Spleen (tissue), 11 donors: ENCODE measurements around the gene SUPT20H. TPM values are rescaled to one million over a fixed set of nuclear protein-coding genes. Genes with fewer than 3 reads are reported as not detected.
A peak's percentile ranks its signal among the peaks of the same experiment; 100 is the strongest.

Experiments
- DNase-seq: peaks from one replicate; pipeline ENCODE4 v3.0.0-alpha.2; 2020
- H3K27ac ChIP-seq, 8 donors: fragments of 200-600 bp; sonication (generic) in 7 of 8; 1 replicate in 4 of 8; 2 replicates in 4 of 8; pipeline versions ENCODE4 v1.5.0 to v1.8.0; 2016 to 2021; ENCODE audit warnings: inconsistent platforms in 4 of 8, mild to moderate bottlenecking in 4 of 8, moderate library complexity in 1 of 8
- H3K27me3 ChIP-seq, 7 donors: fragments of 200-600 bp; sonication (generic) in 6 of 7; replicated peaks in 1 of 7; 1 replicate in 4 of 7; 2 replicates in 3 of 7; pipeline versions ENCODE4 v1.5.0 to v1.8.0; 2016 to 2021; ENCODE audit warnings: inconsistent platforms in 3 of 7, mild to moderate bottlenecking in 1 of 7
- H3K36me3 ChIP-seq, 6 donors: fragments of 200-600 bp; sonication (generic) in 5 of 6; 1 replicate in 4 of 6; 2 replicates in 2 of 6; pipeline versions ENCODE4 v1.5.0 to v1.8.0; 2016 to 2021; ENCODE audit warnings: inconsistent platforms in 2 of 6
- H3K4me1 ChIP-seq, 6 donors: fragments of 200-600 bp; sonication (generic) in 5 of 6; 1 replicate in 3 of 6; 2 replicates in 3 of 6; pipeline versions ENCODE4 v1.5.0 to v1.8.0; 2016 to 2021; ENCODE audit warnings: inconsistent platforms in 3 of 6
- H3K4me3 ChIP-seq, 8 donors: fragments of 200-600 bp; sonication (generic) in 7 of 8; 1 replicate in 4 of 8; 2 replicates in 4 of 8; pipeline versions ENCODE4 v1.5.0 to v1.8.0; 2016 to 2021; ENCODE audit warnings: inconsistent platforms in 4 of 8, mild to moderate bottlenecking in 4 of 8, moderate library complexity in 2 of 8
- H3K9me3 ChIP-seq, 8 donors: fragments of 200-600 bp; sonication (generic) in 7 of 8; 1 replicate in 4 of 8; 2 replicates in 4 of 8; pipeline versions ENCODE4 v1.5.0 to v1.8.0; 2016 to 2021; ENCODE audit warnings: inconsistent platforms in 4 of 8
- POLR2A ChIP-seq, 3 donors: fragments of 450-650 bp; IDR thresholded peaks; one replicate each; pipeline ENCODE4 v1.5.1; 2017; ENCODE audit warnings: antibody characterized with exemption in 3 of 3, mild to moderate bottlenecking in 1 of 3
- POLR2AphosphoS5 ChIP-seq, 3 donors: sonication (generic); formaldehyde crosslinking; IDR thresholded peaks; one replicate each; pipeline ENCODE4 v1.5.1; 2017; ENCODE audit warnings: antibody characterized with exemption in 3 of 3
- WGBS, 5 donors: extraction: QIAGEN DNeasy Blood & Tissue Kit in 3 of 5; methylation state at CpG; one replicate each; pipeline versions ENCODE4 v1.1.5 to v1.1.7; 2013 to 2018; 5-methylcytosine and 5-hydroxymethylcytosine counted together
- intact Hi-C: fragments of 100-400 bp; cut with DNase I; formaldehyde crosslinking; loops from one replicate; pipeline ENCODE4 v1.15.0; 2023; ENCODE audit warnings: low total_unique reads
- polyA plus RNA-seq, 3 donors: library from polyadenylated mRNA; stranded (reverse); fragments of 200-250 nt; gene quantifications; one replicate each; pipeline ENCODE4 v1.2.1, GENCODE V29; 2013
- total RNA-seq, 7 donors: library from RNA; depleted of rRNA in 3 of 7; stranded (reverse); fragments of >200 nt in 3 of 7; fragmentation: NEBNext Ultra II Directional in 4 of 7; extraction: Animal tissue kit (Norgen Biotek cat#: 25700) in 4 of 7; gene quantifications; one replicate each; pipeline versions ENCODE4 v1.1.0 to v1.2.1, GENCODE V29; 2016 to 2021
- TF ChIP-seq, protein P1 (sequence below), 11 experiments: fragments of 200-600 bp in 7 of 11; fragments of 450-650 bp in 4 of 11; sonication (generic) in 4 of 11; IDR thresholded peaks in 8 of 11; conservative IDR thresholded peaks in 3 of 11; 1 replicate in 7 of 11; 2 replicates in 4 of 11; pipeline versions ENCODE4 v1.4.0 to v1.8.0; 2016 to 2021; ENCODE audit warnings: antibody characterized with exemption in 11 of 11, inconsistent platforms in 4 of 11, mild to moderate bottlenecking in 1 of 11
- donor health status: healthy with polysubstance abuse.
- donor health status: DM: no; HTN: no; CAD: no; lungs with moderate emphysema.
- donor health status: DM: no; HTN: no; CAD: no.
- donor health status: Bipolar disorder and iron deficiency.
- donor health status: healthy.
- donor health status: DM: no; HTN: no; CAD: no.
- donor health status: DM: yes; HTN: yes; CAD: no.

SUPT20H gene
- total and polyA plus RNA-seq, 10 donors: 22.0 to 95.3 (median 64.9) TPM

DNA sequence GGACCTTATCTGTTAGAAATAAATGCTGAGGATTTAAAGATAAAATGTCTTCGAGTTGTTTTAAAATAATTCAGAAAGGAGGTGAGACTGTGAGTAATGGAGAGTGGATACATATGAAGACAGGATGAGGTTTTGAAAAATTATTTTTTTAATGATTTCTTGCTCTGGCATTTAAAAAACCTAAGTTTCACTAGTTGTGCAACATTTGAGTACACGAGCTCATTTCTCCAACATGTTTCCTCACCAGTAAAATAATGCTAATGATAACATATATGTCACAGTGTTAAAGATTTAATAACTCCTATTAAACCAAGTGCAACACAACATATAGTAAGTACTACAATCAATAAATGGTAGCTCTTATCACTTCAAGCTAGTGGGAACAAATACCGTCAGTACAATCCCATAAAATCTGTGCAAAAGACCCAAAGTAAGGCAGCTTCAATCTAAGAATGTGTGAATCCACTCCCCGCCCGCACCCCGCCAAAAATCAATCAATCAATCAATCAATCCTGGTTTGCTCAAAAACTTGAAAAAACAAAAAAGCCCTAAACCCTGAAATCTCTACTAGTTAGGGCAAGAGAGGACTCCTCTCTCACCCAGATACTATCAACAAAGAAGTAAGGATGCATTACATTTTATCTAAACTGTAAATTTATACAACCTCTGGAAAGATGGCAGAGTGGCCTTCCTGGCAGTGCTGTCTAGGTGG is 61.6 kb downstream of the SUPT20H start:
- H3K4me1 ChIP-seq: peaks cover 20 to 58% (median 38%) of the 10 kb centered on the region in 6 donors
- intact Hi-C loops: loop anchor here (10.0 kb wide), 1 partner anchor 173 kb away; no protein-coding TSS in a partner anchor
- TF ChIP-seq, protein P1, sequence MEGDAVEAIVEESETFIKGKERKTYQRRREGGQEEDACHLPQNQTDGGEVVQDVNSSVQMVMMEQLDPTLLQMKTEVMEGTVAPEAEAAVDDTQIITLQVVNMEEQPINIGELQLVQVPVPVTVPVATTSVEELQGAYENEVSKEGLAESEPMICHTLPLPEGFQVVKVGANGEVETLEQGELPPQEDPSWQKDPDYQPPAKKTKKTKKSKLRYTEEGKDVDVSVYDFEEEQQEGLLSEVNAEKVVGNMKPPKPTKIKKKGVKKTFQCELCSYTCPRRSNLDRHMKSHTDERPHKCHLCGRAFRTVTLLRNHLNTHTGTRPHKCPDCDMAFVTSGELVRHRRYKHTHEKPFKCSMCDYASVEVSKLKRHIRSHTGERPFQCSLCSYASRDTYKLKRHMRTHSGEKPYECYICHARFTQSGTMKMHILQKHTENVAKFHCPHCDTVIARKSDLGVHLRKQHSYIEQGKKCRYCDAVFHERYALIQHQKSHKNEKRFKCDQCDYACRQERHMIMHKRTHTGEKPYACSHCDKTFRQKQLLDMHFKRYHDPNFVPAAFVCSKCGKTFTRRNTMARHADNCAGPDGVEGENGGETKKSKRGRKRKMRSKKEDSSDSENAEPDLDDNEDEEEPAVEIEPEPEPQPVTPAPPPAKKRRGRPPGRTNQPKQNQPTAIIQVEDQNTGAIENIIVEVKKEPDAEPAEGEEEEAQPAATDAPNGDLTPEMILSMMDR (IDR thresholded peaks at IDR 0.05 in 8 of 11, conservative IDR thresholded peaks at IDR 0.05 in 3 of 11): no peak
- TF ChIP-seq POLR2A (IDR thresholded peaks at IDR 0.05): no peak
- no peak for TF ChIP-seq POLR2AphosphoS5 (IDR thresholded peaks at IDR 0.05)
- no peaks in the 10 kb centered on the region for H3K27me3 ChIP-seq
- DNase-seq: no peak
- 70 to 78% (median 72%) methylated on average over 6 of the region's 6 CpGs for WGBS, 5 donors
- peak overlapping the region; percentile 67 to 94 (median 84) for H3K4me3 ChIP-seq
- peaks cover 2 to 38% (median 22%) of the 10 kb centered on the region in 6 donors for H3K36me3 ChIP-seq
- peak overlapping the region in 2 of 8 donors; percentile 96 to 99 for H3K27ac ChIP-seq
- H3K9me3 ChIP-seq: no peaks in the 10 kb centered on the region

DNA sequence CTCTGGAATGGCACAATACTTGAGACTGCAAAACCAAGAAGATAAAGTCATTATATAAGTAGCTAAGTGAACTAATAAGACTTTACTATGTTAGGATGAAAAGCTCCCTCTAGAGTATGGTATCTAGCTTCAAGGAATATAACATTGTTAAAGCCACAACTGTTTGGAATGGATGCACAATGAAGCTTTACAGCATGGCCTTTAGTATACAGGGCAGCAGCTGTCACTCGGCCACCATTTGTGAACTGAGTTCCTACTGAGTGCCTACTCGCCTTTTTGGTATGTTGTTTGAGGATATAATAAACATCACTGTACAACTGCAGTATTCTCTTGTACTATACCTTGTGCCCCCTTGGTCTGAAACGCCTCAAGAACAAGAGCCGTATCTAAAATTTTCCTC is 67.1 kb downstream of the SUPT20H start:
- Histone ChIP-seq H3K4me1 (peaks cover 0 to 19% (median 11%) of the 10 kb centered on the region in 6 donors), H3K4me3 (no peak overlapping the region), H3K36me3 (peaks cover 3 to 87% (median 73%) of the 10 kb centered on the region in 6 donors), H3K27me3 (no peaks in the 10 kb centered on the region), H3K27ac (no peak overlapping the region), H3K9me3 (no peaks in the 10 kb centered on the region)
- TF ChIP-seq, protein P1 (IDR thresholded peaks at IDR 0.05 in 8 of 11, conservative IDR thresholded peaks at IDR 0.05 in 3 of 11): no peak
- TF ChIP-seq POLR2A (IDR thresholded peaks at IDR 0.05): no peak
- no peak for DNase-seq
- 92 to 98% (median 98%) methylated on average over 4 of the region's 4 CpGs for WGBS, 5 donors
- intact Hi-C loops: loop anchor here (10.0 kb wide), 1 partner anchor 168 kb away; no protein-coding TSS in a partner anchor

DNA sequence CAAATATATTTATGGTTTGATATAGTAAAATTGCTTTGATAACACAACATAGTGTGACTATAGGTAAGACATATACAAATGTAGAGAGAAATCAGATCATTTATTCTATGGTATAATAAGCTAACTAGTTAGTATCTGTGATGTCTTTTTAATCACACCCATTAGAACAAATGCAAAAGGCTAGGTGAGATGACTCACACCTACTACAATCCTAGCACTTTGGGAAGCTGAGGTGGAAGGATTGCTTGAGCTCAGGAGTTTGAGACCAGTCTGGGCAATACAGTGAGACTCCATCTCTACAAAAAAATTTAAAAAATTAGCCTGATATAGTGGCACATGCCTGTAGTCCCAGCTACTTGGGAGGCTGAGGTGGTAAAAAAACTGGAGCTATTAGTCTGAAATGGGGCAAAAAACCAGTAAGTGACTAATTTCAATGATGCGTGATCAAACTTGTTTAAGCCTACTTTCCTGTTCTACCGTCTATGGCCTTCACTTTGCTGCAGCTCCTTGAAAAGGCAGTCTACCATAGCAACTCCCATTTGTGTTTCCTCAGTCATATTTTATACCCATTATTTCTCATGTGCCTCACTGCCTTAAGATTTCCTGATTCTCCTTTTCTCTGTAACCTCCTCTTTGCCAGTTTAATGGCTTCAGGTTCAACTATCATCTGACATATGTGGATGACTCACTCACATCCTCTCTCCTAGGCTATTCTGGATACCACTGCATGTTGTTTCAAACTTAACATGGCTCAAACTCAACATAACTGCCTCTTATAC is 72.8 kb downstream of the SUPT20H start:
- H3K27ac ChIP-seq: no peak overlapping the region
- no peak overlapping the region for H3K4me3 ChIP-seq
- no peak for DNase-seq
- WGBS, 5 donors: 85 to 94% (median 90%) methylated on average over 2 of the region's 2 CpGs
- no peak for TF ChIP-seq POLR2A (IDR thresholded peaks at IDR 0.05)
- TF ChIP-seq, protein P1 (IDR thresholded peaks at IDR 0.05 in 8 of 11, conservative IDR thresholded peaks at IDR 0.05 in 3 of 11): no peak
- TF ChIP-seq POLR2AphosphoS5 (IDR thresholded peaks at IDR 0.05): no peak
- intact Hi-C loops: loop anchor here (10.0 kb wide), 1 partner anchor 572 kb away; no protein-coding TSS in a partner anchor
- H3K9me3 ChIP-seq: no peaks in the 10 kb centered on the region
- no peaks in the 10 kb centered on the region for H3K4me1 ChIP-seq
- H3K36me3 ChIP-seq: peaks cover 0 to 100% (median 93%) of the 10 kb centered on the region in 6 donors
- no peaks in the 10 kb centered on the region for H3K27me3 ChIP-seq
